K562 (cell line): Measurements from ENCODE around the gene NPR3. TPM values are rescaled to one million over a fixed set of nuclear protein-coding genes. Genes with fewer than 3 reads are reported as not detected.

Experiments used
- ATAC-seq: fragments of 200-7000 bp; cut with Tn5 transposase; 3 replicates; pipeline ENCODE4 v1.9.1; 2020; ENCODE audit warnings: moderate library complexity
- BruUV-seq: library from RNA; stranded (reverse); fragments of 400-500 nt; replicated peaks from 2 replicates; lab custom pipeline; 2021; lab: Mats Ljungman, UMichigan
- CTCF ChIA-PET: fragments of 300-600 bp; formaldehyde crosslinking; extraction: SDS; loops from one replicate; lab custom pipeline; 2021; ENCODE audit warnings: low intra/inter-chr PET ratio; lab: Yijun Ruan, JAX
- POLR2A ChIA-PET: fragments of 300-600, 350-650 bp; sonication (Branson Sonifier 250); formaldehyde crosslinking; extraction: SDS; loops from one replicate; lab custom pipeline; 2021; ENCODE audit warnings: antibody characterized with exemption, inconsistent platforms; lab: Yijun Ruan, JAX
- DNase-seq, 4 experiments: peaks; one replicate each; pipeline versions ENCODE4 v3.0.0 to v3.0.0-alpha.2; 2011 to 2018; ENCODE audit warnings: low spot score in 3 of 4, mixed read lengths in 3 of 4; ENCODE audit errors: extremely low read depth in 1 of 4
- FAIRE-seq: peaks from 2 replicates; lab custom pipeline; 2011; peaks lifted over from hg19 to GRCh38; lab: Jason Lieb, UNC
- H2AFZ ChIP-seq: 2 replicates; pipeline ENCODE4 v1.6.0; 2011; ENCODE audit warnings: low read depth, low read length, control low read depth, inconsistent platforms
- H3K27ac ChIP-seq: fragments of 200-600 bp; 3 replicates; pipeline ENCODE4 v1.8.0; 2011; ENCODE audit warnings: low read depth, mild to moderate bottlenecking, control low read depth, inconsistent platforms, low read length, moderate library complexity, mixed read lengths; ENCODE audit errors: extremely low read depth
- H3K27me3 ChIP-seq, 2 experiments: fragments of 300-600 bp in 1 of 2; 2 replicates in 1 of 2; 3 replicates in 1 of 2; pipeline versions ENCODE4 v1.6.0 to v1.8.0; 2011; ENCODE audit warnings: inconsistent platforms in 2 of 2, low read length in 2 of 2, mild to moderate bottlenecking in 1 of 2, mixed read lengths in 1 of 2, moderate library complexity in 1 of 2; ENCODE audit not compliant: control insufficient read depth in 2 of 2, insufficient read depth in 2 of 2
- H3K36me3 ChIP-seq: fragments of 300-600 bp; 3 replicates; pipeline ENCODE4 v1.8.0; 2011; ENCODE audit warnings: mild to moderate bottlenecking, low read length, inconsistent platforms; ENCODE audit not compliant: control insufficient read depth, insufficient read depth
- H3K4me1 ChIP-seq, 2 experiments: fragments of 200-600 bp in 1 of 2; replicated peaks in 1 of 2; 2 replicates in 1 of 2; 3 replicates in 1 of 2; pipeline versions ENCODE4 v1.5.1 to v1.8.0; 2011; ENCODE audit warnings: inconsistent platforms in 2 of 2, low read length in 2 of 2, mild to moderate bottlenecking in 1 of 2, mixed read lengths in 1 of 2, moderate library complexity in 1 of 2; ENCODE audit not compliant: control insufficient read depth in 2 of 2, insufficient read depth in 2 of 2
- H3K4me2 ChIP-seq: 2 replicates; pipeline ENCODE4 v1.6.1; 2011; ENCODE audit warnings: low read length, control low read depth, inconsistent platforms, mixed read lengths; ENCODE audit not compliant: insufficient read depth
- H3K4me3 ChIP-seq: fragments of 200-600 bp; sonication (generic), shearing (Covaris generic); 2 replicates; pipeline ENCODE4 v1.5.1; 2016; ENCODE audit warnings: control low read depth, inconsistent platforms
- H3K79me2 ChIP-seq: fragments of 200-600 bp; 3 replicates; pipeline ENCODE4 v1.8.0; 2011; ENCODE audit warnings: low read length, inconsistent platforms; ENCODE audit not compliant: control insufficient read depth, insufficient read depth
- H3K9ac ChIP-seq, 2 experiments: 2 replicates each; pipeline versions ENCODE4 v1.6.0 to v1.6.1; 2011; ENCODE audit warnings: low read depth in 2 of 2, low read length in 2 of 2, control low read depth in 1 of 2, inconsistent platforms in 1 of 2, mild to moderate bottlenecking in 1 of 2, mixed read lengths in 1 of 2; ENCODE audit not compliant: insufficient read depth in 1 of 2
- H3K9me1 ChIP-seq: one replicate; pipeline ENCODE4 v1.6.0; 2011; ENCODE audit warnings: inconsistent platforms, mild to moderate bottlenecking, low read length, moderate library complexity; ENCODE audit not compliant: control insufficient read depth, insufficient read depth
- H3K9me3 ChIP-seq: replicated peaks from 2 replicates; pipeline ENCODE4 v1.5.1; 2011; ENCODE audit warnings: low read depth, low read length, inconsistent platforms; ENCODE audit not compliant: control insufficient read depth, insufficient read depth
- H4K20me1 ChIP-seq: replicated peaks from 2 replicates; pipeline ENCODE4 v1.6.1; 2011; ENCODE audit warnings: low read length, inconsistent platforms, mixed read lengths; ENCODE audit not compliant: control insufficient read depth, insufficient read depth
- BACH1 ChIP-seq: fragments of 200-800 bp; sonication (Bioruptor generic); IDR thresholded peaks from 2 replicates; pipeline ENCODE4 v1.6.1; 2016; ENCODE audit warnings: missing genetic modification characterization, missing compliant biosample characterization
- CBX8 ChIP-seq: fragments of 200-600 bp; sonication (generic); IDR thresholded peaks from 2 replicates; pipeline ENCODE4 v1.6.1; 2012; ENCODE audit warnings: borderline replicate concordance, mixed run types, low read depth, mild to moderate bottlenecking, moderate library complexity, mixed read lengths, low read length, control low read depth, inconsistent platforms; ENCODE audit not compliant: poor library complexity, severe bottlenecking; ENCODE audit errors: extremely low read depth
- DMBX1 ChIP-seq: fragments of 250-450 bp; sonication (Bioruptor Pico); IDR thresholded peaks from 2 replicates; pipeline ENCODE4 v1.8.0; 2022; ENCODE audit warnings: inconsistent platforms, mild to moderate bottlenecking, moderate library complexity, borderline replicate concordance
- MEF2A ChIP-seq: IDR thresholded peaks from 2 replicates; pipeline ENCODE4 v1.6.1; 2011; ENCODE audit warnings: low read depth, mild to moderate bottlenecking, low read length, moderate library complexity; ENCODE audit not compliant: control insufficient read depth
- TGIF2 ChIP-seq: sonication (generic); formaldehyde crosslinking; IDR thresholded peaks from 2 replicates; pipeline ENCODE4 v1.8.1; 2022; ENCODE audit warnings: mild to moderate bottlenecking, missing genetic modification reagents, moderate library complexity
- ZNF57 ChIP-seq: fragments of 450-650 bp; formaldehyde crosslinking; IDR thresholded peaks from 2 replicates; pipeline ENCODE4 v1.4.0; 2020; ENCODE audit warnings: mild to moderate bottlenecking, moderate library complexity
- ZNF695 ChIP-seq: fragments of 450-650 bp; formaldehyde crosslinking; IDR thresholded peaks from 2 replicates; pipeline ENCODE4 v1.4.0; 2020; ENCODE audit warnings: mild to moderate bottlenecking, moderate library complexity
- WGBS: fragments of 100-300 bp; shearing (Covaris generic); methylation state at CpG from one replicate; pipeline ENCODE4 v1.1.6; 2016; ENCODE audit warnings: low coverage, mixed read lengths; ENCODE audit not compliant: insufficient coverage; ENCODE audit errors: missing lambda C conversion rate; 5-methylcytosine and 5-hydroxymethylcytosine counted together
- in situ Hi-C: fragments of 300-500 bp; cut with MboI; formaldehyde crosslinking; loops from 4 replicates; pipeline ENCODE4 v1.15.0; 2018; ENCODE audit warnings: inconsistent platforms, mixed read lengths
- intact Hi-C: fragments of 100-400 bp; cut with micrococcal nuclease; formaldehyde crosslinking; loops from 2 replicates; pipeline ENCODE4 v1.14.2; 2022
- polyA plus RNA-seq, 8 experiments: library from polyadenylated mRNA; depleted of rRNA in 4 of 8; stranded (reverse) in 5 of 8; unstranded in 3 of 8; fragments of >200 nt; fragmentation: Nextera tagmentation in 2 of 8; fragmentation: Illumina TruSeq in 1 of 8; extraction: Ambion mirVana in 2 of 8; extraction: Trizol in 1 of 8; gene quantifications; 2 replicates each; pipeline versions ENCODE4 v1.2.1 to v1.2.3, GENCODE V29; 2011 to 2014; ENCODE audit warnings: inconsistent platforms in 1 of 8, missing spikeins in 1 of 8
- total RNA-seq, 7 experiments: library from RNA; depleted of rRNA in 6 of 7; stranded (reverse); fragments of >200 nt in 6 of 7; fragmentation: Illumina TruSeq in 2 of 7; extraction: Trizol in 2 of 7; gene quantifications; 2 replicates each; pipeline versions ENCODE4 v1.2.1 to v1.2.3, GENCODE V29; 2011 to 2021; ENCODE audit warnings: low replicate concordance in 1 of 7
- TF ChIP-seq, protein P1 (sequence below): fragments of 450-650 bp; IDR thresholded peaks from 2 replicates; pipeline ENCODE4 v1.6.1; 2016; ENCODE audit warnings: antibody characterized with exemption
- TF ChIP-seq, protein P2 (sequence below), 2 experiments: fragments of 450-650 bp; formaldehyde crosslinking in 1 of 2; IDR thresholded peaks; 2 replicates each; pipeline versions ENCODE4 v1.4.0 to v1.6.1; 2014 to 2020; ENCODE audit warnings: mild to moderate bottlenecking in 2 of 2, borderline replicate concordance in 1 of 2, low read depth in 1 of 2
- TF ChIP-seq, protein P3 (sequence below): fragments of 250-450 bp; sonication (Bioruptor Pico); IDR thresholded peaks from 2 replicates; pipeline ENCODE4 v1.8.0; 2021; ENCODE audit warnings: moderate library complexity, mild to moderate bottlenecking, inconsistent platforms
- TF ChIP-seq, protein P4 (sequence below), 2 experiments: fragments of 450-650 bp; conservative IDR thresholded peaks; 2 replicates each; pipeline ENCODE4 v1.6.1; 2017; ENCODE audit warnings: mild to moderate bottlenecking in 2 of 2, moderate library complexity in 2 of 2

Gene NPR3
- total and polyA plus RNA-seq, 9 of the 15 experiments (the other 6 are each of a cell fraction or from before 2014, with no cell fraction given) = 0.01 to 0.11 (median 0.04) TPM; not detected in 2

DNA sequence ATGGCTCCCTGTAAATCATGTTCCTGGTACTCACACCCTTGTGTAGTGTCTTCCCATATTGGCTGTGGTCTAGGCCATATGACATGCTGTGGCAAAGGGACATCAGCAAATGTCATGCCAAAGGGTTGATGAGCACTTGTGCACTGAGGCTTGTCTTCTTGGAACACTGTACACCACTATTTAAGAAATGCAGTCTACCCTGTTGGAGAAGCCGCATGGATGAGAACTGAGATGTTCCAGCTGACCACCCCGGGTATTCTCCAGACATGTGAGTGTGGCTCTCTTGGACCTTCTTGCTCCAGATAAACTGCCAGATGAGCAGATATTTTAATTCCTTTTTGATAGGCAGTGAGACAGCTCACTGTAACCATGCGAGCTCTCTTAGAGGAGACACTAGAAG is 20.5 kb upstream of the NPR3 start:
- intact Hi-C loops (no loop called here), in situ Hi-C loops (no loop called here)
- POLR2A ChIA-PET = no interaction called here
- no peak overlapping the region for H3K9ac ChIP-seq
- no peaks in the 10 kb centered on the region for H3K4me1 ChIP-seq
- no peak overlapping the region for H3K4me3 ChIP-seq
- no peaks in the 10 kb centered on the region for H3K36me3 ChIP-seq
- ATAC-seq (no peak), DNase-seq (no peak), FAIRE-seq (no peak)
- no peaks in the 10 kb centered on the region for H3K27me3 ChIP-seq
- H3K79me2 ChIP-seq = no peaks in the 10 kb centered on the region
- no peak overlapping the region for H3K27ac ChIP-seq
- H3K9me1 ChIP-seq = no peaks in the 10 kb centered on the region
- no peak overlapping the region for H3K4me2 ChIP-seq
- H4K20me1 ChIP-seq = no peaks in the 10 kb centered on the region
- WGBS = 1% methylated on average over 3 of the region's 3 CpGs
- CTCF ChIA-PET = no interaction called here
- H3K9me3 ChIP-seq = no peaks in the 10 kb centered on the region
- no peak overlapping the region for H2AFZ ChIP-seq
- no TSS peak for BruUV-seq
- TF ChIP-seq, protein P1, sequence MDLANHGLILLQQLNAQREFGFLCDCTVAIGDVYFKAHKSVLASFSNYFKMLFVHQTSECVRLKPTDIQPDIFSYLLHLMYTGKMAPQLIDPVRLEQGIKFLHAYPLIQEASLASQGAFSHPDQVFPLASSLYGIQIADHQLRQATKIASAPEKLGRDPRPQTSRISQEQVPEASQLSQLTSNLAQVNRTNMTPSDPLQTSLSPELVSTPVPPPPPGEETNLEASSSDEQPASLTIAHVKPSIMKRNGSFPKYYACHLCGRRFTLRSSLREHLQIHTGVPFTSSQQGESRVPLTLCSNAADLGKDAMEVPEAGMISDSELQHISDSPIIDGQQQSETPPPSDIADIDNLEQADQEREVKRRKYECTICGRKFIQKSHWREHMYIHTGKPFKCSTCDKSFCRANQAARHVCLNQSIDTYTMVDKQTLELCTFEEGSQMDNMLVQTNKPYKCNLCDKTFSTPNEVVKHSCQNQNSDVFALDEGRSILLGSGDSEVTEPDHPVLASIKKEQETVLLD = no peak
- TF ChIP-seq, protein P2, sequence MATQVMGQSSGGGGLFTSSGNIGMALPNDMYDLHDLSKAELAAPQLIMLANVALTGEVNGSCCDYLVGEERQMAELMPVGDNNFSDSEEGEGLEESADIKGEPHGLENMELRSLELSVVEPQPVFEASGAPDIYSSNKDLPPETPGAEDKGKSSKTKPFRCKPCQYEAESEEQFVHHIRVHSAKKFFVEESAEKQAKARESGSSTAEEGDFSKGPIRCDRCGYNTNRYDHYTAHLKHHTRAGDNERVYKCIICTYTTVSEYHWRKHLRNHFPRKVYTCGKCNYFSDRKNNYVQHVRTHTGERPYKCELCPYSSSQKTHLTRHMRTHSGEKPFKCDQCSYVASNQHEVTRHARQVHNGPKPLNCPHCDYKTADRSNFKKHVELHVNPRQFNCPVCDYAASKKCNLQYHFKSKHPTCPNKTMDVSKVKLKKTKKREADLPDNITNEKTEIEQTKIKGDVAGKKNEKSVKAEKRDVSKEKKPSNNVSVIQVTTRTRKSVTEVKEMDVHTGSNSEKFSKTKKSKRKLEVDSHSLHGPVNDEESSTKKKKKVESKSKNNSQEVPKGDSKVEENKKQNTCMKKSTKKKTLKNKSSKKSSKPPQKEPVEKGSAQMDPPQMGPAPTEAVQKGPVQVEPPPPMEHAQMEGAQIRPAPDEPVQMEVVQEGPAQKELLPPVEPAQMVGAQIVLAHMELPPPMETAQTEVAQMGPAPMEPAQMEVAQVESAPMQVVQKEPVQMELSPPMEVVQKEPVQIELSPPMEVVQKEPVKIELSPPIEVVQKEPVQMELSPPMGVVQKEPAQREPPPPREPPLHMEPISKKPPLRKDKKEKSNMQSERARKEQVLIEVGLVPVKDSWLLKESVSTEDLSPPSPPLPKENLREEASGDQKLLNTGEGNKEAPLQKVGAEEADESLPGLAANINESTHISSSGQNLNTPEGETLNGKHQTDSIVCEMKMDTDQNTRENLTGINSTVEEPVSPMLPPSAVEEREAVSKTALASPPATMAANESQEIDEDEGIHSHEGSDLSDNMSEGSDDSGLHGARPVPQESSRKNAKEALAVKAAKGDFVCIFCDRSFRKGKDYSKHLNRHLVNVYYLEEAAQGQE (IDR thresholded peaks at IDR 0.05; ENCODE audit: borderline replicate concordance) = no peak
- TF ChIP-seq, protein P2 (CRISPR knock-in tag; IDR thresholded peaks at IDR 0.05; ENCODE audit: low read depth) = no peak
- TF ChIP-seq MEF2A = no peak
- TF ChIP-seq ZNF57 = no peak
- no peak for TF ChIP-seq DMBX1
- TF ChIP-seq, protein P3, sequence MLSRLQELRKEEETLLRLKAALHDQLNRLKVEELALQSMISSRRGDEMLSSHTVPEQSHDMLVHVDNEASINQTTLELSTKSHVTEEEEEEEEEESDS = no peak
- TF ChIP-seq TGIF2 = no peak
- TF ChIP-seq, protein P4, sequence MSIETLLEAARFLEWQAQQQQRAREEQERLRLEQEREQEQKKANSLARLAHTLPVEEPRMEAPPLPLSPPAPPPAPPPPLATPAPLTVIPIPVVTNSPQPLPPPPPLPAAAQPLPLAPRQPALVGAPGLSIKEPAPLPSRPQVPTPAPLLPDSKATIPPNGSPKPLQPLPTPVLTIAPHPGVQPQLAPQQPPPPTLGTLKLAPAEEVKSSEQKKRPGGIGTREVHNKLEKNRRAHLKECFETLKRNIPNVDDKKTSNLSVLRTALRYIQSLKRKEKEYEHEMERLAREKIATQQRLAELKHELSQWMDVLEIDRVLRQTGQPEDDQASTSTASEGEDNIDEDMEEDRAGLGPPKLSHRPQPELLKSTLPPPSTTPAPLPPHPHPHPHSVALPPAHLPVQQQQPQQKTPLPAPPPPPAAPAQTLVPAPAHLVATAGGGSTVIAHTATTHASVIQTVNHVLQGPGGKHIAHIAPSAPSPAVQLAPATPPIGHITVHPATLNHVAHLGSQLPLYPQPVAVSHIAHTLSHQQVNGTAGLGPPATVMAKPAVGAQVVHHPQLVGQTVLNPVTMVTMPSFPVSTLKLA (conservative IDR thresholded peaks at IDR 0.05) = no peak
- TF ChIP-seq BACH1 (tag) = no peak
- no peak for TF ChIP-seq ZNF695
- TF ChIP-seq CBX8 = no peak
